Astrocyte of the cerebellum (primary cell): ENCODE measurements around the gene INPP5A.

Experiments used
- DNase-seq: peaks from one replicate; pipeline ENCODE4 v3.0.0-alpha.2; 2011; ENCODE audit warnings: low read depth
- H3K4me3 ChIP-seq: 2 replicates; pipeline ENCODE4 v1.5.1; 2011; ENCODE audit warnings: mild to moderate bottlenecking, low read depth, low read length, moderate library complexity
- in situ Hi-C: cut with HindIII; loops from 2 replicates; pipeline ENCODE4 v1.10.0; 2017; ENCODE audit warnings: low sequenced_read_pairs
- TF ChIP-seq, protein P1 (sequence below): IDR thresholded peaks from 2 replicates; pipeline ENCODE4 v1.5.1; 2012; ENCODE audit warnings: low read length, low read depth, moderate library complexity, mild to moderate bottlenecking; ENCODE audit errors: missing control alignments

The INPP5A gene

DNA sequence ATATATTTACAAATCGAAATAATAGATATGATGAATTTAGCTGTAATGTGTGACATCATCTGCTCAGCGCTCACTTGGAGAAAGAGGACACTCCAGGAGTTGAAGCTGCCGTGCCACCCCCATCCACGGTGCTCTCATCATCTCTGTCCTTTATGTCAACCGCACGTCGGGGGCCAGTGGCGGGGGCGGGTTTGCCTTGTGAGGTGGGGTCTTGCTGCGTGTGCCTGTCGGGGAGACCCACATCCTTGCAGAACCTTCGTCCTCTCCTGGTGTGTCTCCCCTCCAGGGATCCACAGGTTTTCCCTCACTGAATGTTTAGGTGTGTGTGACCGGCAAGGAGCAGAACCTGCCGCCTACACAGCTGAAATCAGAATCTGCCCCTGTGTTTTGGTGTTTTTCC, 71.6 kb downstream of the INPP5A start:
- H3K4me3 ChIP-seq, result no peak overlapping the region
- TF ChIP-seq, protein P1, sequence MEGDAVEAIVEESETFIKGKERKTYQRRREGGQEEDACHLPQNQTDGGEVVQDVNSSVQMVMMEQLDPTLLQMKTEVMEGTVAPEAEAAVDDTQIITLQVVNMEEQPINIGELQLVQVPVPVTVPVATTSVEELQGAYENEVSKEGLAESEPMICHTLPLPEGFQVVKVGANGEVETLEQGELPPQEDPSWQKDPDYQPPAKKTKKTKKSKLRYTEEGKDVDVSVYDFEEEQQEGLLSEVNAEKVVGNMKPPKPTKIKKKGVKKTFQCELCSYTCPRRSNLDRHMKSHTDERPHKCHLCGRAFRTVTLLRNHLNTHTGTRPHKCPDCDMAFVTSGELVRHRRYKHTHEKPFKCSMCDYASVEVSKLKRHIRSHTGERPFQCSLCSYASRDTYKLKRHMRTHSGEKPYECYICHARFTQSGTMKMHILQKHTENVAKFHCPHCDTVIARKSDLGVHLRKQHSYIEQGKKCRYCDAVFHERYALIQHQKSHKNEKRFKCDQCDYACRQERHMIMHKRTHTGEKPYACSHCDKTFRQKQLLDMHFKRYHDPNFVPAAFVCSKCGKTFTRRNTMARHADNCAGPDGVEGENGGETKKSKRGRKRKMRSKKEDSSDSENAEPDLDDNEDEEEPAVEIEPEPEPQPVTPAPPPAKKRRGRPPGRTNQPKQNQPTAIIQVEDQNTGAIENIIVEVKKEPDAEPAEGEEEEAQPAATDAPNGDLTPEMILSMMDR, result no peak
- in situ Hi-C loops, result no loop called here
- DNase-seq, result no peak

- H3K4me3 ChIP-seq, result no peak overlapping the region
- TF ChIP-seq, protein P1, result no peak
- in situ Hi-C loops, result loop anchor here (5.0 to 10.0 kb wide), 2 partner anchors 47 to 65 kb away; no protein-coding TSS in a partner anchor
- DNase-seq, result no peak
These were observed 72.6 kb downstream of the INPP5A start for GRCh38 chr10:132610071-132610701.

GRCh38 chr10:132611026-132611910, 73.7 kb downstream of the INPP5A start:
- in situ Hi-C loops, result loop anchor here (5.0 to 10.0 kb wide), 2 partner anchors 46 to 66 kb away; no protein-coding TSS in a partner anchor
- DNase-seq, result no peak
- no peak overlapping the region for H3K4me3 ChIP-seq
- TF ChIP-seq, protein P1, result no peak

DNA sequence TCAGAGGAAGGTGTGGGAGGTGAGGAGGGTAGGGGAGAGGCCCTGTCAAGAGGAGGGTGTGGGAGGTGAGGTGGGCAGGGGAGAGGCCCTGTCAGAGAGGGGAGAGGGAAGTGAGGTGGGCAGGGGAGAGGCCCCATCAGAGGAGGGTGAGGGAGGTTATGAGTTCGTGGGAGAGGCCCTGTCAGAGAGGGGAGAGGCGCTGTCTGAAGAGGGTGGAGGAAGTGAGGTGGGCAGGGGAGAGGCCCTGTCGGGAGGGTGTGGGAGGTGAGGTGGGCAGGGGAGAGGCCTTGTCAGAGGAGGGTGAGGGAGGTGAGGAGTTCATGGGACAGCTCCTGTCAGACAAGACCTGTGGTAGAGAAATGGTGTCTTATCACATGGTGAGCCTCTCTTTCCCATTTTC, 74.4 kb downstream of the INPP5A start:
- TF ChIP-seq, protein P1, result no peak
- no peak for DNase-seq
- in situ Hi-C loops, result loop anchor here (5.0 to 10.0 kb wide), 2 partner anchors 45 to 67 kb away; no protein-coding TSS in a partner anchor
- no peak overlapping the region for H3K4me3 ChIP-seq

DNA sequence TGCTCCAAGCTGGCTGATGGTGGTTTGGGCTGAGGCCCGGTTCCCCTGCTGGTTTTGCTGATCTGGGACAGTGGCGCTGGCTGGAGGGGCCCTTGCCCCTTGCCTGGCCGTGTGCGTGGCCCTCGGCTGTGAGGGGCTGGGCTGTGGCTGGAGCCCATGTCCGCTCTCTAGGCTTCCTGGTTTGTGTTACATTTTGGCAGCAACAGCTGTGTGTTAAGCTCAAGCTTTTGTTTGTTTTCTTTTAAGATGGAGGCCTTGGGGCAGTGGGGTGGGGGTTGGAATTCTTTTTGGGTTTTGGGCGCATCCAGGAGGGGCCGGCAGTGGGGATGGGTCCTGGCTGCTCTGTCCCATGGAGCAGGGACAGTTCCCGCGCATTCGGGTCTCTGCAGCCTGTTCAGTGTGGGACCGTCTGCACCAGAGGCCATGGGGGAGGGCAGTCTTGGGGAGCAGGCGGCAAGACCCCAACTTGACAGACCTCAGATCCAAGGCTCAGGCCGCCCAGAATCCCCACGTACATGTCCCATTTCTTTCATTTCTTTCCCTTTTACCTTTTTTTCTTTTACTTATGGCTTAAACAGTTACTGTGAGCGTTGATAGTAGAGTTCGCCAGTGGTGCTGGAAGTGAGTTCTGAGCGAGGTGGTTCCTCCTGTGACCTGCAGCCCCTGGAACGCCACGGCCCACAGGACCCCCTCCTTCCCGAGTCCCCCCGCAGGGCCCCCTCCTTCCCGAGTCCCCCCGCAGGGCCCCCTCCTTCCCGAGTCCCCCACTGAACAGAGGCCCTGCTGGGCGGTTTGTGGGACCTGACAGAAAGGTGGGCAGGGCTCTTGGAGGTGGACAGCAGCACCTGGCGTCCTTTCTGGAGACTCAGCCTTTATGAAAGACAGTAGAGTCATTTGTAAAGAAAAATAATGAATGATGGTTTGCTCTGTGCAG, 75.3 kb downstream of the INPP5A start:
- TF ChIP-seq, protein P1, result no peak
- in situ Hi-C loops, result loop anchor here (5.0 to 10.0 kb wide), 2 partner anchors 44 to 68 kb away; no protein-coding TSS in a partner anchor
- no peak overlapping the region for H3K4me3 ChIP-seq

More for the DNA sequence above, 75.3 kb downstream of the INPP5A start:
- no peak for DNase-seq
